Measurements from ENCODE around the gene QKI.

QKI gene
- long read RNA-seq, full-length matches to known transcripts = 23 of 43 reads
- long read RNA-seq, partial matches to known transcripts = 2 of 43 reads
- long read RNA-seq, other reads (novel, unspliced or antisense) = 18 of 43 reads

- peak in 1 of 2 experiments; percentile 80 for DNase-seq (ENCODE audit: low read depth in 1 of 2, low spot score in 1 of 2)
- H3K4me3 ChIP-seq (replicated peaks; ENCODE audit: insufficient read depth, low read length) = peak within 1 kb of the TSS; percentile 76
- peak within 1 kb of the TSS; percentile 92 for H3K27ac ChIP-seq (replicated peaks)
- no peak; the same call in none of the 2 replicates for TF ChIP-seq POLR2AphosphoS5 (IDR thresholded peaks at IDR 0.05; ENCODE audit: low read depth)
- TF ChIP-seq CTCF (IDR thresholded peaks at IDR 0.05; ENCODE audit: insufficient read depth, low read length) = no peak
- no peak for TF ChIP-seq SPI1 (IDR thresholded peaks at IDR 0.05; ENCODE audit: borderline replicate concordance, low read depth)
- TF ChIP-seq REST (IDR thresholded peaks at IDR 0.05; ENCODE audit: insufficient replicate concordance, low read depth) = no peak
- no peak for TF ChIP-seq GABPA (IDR thresholded peaks at IDR 0.05; ENCODE audit: low read depth)
- H3K27me3 ChIP-seq (ENCODE audit: insufficient read depth, poor library complexity, severe bottlenecking) = no peaks in the 10 kb centered on the region
Observed at GRCh38 chr6:163414117-163414945, at the start of gene QKI. QKI (plus strand) TSS chr6:163414718; CDS start chr6:163415194, 476 bp downstream.

GRCh38 chr6:163366288-163366687 lies 48.2 kb upstream of the QKI start:
- TF ChIP-seq CTCF (IDR thresholded peaks at IDR 0.05; ENCODE audit: insufficient read depth, low read length) (no peak), REST (IDR thresholded peaks at IDR 0.05; ENCODE audit: insufficient replicate concordance, low read depth) (no peak), POLR2AphosphoS5 (IDR thresholded peaks at IDR 0.05; ENCODE audit: low read depth) (no peak), GABPA (IDR thresholded peaks at IDR 0.05; ENCODE audit: low read depth) (no peak), SPI1 (IDR thresholded peaks at IDR 0.05; ENCODE audit: borderline replicate concordance, low read depth) (no peak)
- Histone ChIP-seq H3K27ac (replicated peaks) (no peak overlapping the region), H3K27me3 (ENCODE audit: insufficient read depth, poor library complexity, severe bottlenecking) (no peaks in the 10 kb centered on the region), H3K4me3 (replicated peaks; ENCODE audit: insufficient read depth, low read length) (no peak overlapping the region)
- DNase-seq (ENCODE audit: low read depth in 1 of 2, low spot score in 1 of 2) = no peak

DNA sequence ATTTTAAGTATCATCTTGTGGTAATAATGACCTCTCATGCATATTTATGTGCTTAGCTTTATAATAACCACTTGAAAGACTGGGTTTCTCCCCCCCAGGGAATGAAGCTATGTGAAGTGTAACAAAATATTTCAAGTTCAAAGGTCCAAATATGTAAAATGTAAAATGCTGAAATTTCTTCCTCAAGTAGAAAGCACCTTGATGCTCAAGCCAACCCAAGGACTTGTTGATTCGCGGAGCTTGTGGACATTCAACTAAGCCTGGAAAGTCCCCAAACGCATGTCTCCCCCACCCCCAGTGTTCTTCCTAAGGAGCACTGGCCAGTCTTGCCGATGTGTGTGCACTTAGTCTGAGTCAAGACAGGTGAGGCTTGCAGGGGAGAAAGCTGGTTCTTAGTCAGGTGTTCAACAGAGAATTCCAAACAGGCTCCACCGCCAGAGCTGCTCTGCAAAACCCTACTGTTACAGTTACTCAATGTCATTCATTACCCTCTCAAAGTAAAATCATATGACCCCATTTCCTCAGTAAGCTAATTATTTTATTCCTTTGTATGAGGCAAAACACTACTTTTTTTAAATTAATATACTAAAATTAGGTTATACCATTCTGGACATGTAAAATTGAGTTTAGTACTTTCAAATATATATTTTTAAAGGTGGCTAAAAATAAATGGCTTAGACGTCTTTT lies 46.9 kb upstream of the QKI start:
- TF ChIP-seq GABPA (IDR thresholded peaks at IDR 0.05; ENCODE audit: low read depth) (no peak), REST (IDR thresholded peaks at IDR 0.05; ENCODE audit: insufficient replicate concordance, low read depth) (no peak), CTCF (IDR thresholded peaks at IDR 0.05; ENCODE audit: insufficient read depth, low read length) (no peak), POLR2AphosphoS5 (IDR thresholded peaks at IDR 0.05; ENCODE audit: low read depth) (no peak), SPI1 (IDR thresholded peaks at IDR 0.05; ENCODE audit: borderline replicate concordance, low read depth) (no peak)
- no peak overlapping the region for H3K27ac ChIP-seq (replicated peaks)
- H3K4me3 ChIP-seq (replicated peaks; ENCODE audit: insufficient read depth, low read length) = no peak overlapping the region
- no peaks in the 10 kb centered on the region for H3K27me3 ChIP-seq (ENCODE audit: insufficient read depth, poor library complexity, severe bottlenecking)
- DNase-seq (ENCODE audit: low read depth in 1 of 2, low spot score in 1 of 2) = no peak

Data from HL-60 (cell line).